GM21423 (cell line): ENCODE measurements around the gene GDF7.

ENCODE experiments used
- ATAC-seq: cut with Tn5 transposase; IDR thresholded peaks from one replicate; pipeline ENCODE4 v1.9.1; 2021; ENCODE audit warnings: mild to moderate bottlenecking, moderate library complexity; ENCODE audit not compliant: unreplicated experiment

Gene GDF7

DNA sequence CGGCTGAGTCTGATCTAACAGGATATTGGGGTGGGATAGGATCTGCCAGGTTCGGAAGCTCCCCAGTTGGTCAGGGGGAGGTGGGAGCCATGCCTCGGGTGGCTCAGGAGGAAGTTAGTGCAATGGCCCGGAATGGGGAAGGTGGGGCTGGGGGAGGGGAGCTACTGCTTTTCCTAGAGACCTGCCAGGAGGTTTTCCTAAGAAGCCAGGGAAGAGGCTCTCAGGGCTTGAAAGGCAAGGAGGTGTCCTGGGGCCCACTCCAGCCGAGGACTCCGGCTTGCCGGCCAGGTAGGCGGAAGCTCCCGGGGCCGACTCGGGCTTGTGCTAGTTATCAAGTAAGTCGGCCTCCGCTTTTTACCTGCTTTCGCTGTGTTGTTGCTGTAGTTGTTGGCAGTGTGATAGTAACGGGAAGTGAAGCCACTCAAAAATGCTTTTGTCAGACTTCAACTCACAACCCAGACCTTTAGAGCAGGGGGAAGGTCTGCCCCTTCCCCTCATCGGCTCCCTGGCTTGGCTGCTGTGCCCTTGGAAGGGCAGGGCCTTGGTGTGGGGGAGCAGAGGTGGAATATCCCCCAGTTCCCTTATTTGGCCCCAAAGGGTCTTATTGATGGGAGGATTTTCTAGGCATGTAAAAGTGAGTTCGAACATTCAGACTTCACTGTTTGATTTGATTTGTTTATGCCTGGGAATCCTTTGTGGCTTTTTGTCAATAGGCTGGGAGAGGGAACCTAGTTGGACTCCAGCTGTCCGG is 5.4 kb downstream of the GDF7 start:
- ATAC-seq, result no peak

DNA sequence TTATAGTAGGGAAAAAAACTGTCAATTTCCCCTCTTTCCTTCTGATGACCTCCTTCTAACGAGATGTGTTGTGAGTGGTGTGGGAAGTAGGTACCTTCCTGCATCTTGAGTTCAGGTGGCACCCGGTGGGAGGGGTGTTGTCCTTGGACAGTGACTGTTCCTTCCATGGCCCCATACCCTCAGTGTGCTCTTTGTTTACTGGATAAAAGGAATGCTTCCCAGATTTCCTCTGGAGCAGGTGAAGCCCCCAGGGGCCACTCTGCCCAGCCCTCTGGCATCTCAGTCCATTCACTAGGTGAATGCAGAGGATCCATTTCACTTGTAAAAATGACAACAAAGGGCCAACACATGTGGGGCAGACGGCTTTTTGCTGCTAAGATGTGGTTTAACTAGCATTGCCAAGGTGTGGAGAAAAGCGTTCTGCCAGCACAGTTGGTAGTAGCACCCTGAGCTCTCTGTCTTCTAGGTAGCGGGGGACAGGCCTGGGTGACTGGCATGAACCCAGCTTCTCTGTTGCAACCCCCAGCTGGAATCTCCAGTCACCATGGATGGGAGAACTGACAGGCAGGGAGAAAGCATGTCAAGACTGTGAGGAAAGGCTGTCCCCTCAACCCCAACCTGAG is 6.9 kb downstream of the GDF7 start:
- no peak for ATAC-seq

DNA sequence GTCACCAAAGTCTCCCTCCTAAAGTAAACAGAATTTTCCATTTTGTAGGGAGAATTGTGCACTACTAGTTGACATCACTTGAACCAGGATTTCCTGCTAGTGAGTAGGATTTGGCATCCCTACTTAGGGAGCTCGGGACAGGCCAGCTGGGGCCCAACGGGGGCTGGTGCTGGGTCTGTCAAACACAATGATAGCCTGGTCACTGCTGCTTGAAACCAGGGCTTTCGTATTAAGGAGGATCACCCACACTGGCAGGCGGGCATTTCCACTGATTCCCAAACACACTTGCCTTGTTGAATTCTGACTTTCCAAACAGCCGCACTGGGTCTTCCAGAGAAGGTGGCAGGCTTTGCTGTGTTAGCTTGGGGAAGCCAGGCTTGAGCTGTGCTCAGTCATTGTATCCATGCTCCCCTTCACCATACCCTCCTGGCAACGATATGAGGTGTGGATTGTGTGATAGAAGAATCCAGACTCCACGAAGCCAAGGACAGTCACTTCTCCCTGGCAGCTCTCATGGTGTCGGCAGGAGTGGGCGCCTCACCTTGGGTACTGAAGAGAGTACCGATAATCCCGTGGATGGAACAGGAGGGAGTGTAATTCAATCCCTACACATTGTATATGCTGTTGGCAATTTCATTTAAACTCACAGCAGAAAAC is 7.5 kb downstream of the GDF7 start:
- ATAC-seq, result no peak

DNA sequence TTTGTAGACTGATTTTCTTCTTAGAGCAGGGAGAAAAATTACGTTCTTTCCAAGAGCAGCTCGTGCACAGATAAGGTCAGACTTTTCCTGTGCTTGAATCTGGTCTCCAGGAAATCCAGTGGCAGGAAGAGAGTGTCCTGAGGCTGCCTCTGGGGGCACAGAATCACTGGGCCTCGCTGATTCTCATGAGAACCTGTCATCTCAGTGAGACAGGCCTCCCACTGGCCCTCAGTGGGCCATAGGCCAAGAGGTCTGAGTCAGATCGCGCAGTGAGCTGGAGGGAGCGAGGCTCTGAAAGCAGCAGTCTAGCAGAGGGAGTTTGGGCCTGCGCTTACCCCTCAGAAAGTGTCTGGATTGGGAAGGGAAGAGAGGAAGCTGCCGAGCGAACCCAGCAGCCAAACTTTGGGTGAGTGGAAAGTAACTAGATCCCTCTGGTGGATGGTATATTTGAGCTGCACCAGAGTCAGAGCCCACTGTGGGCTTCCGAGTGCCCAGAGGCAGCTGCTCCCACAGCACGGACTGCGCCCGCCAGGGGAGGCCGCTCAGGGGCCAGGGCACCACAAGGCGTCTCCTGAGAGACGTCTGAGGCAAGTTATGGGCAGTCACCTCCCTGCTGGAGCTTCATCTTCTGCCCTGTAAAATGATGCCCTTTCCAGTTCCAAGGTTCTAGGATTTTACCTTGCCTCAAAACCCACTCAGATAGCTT is 8.2 kb downstream of the GDF7 start:
- no peak for ATAC-seq

DNA sequence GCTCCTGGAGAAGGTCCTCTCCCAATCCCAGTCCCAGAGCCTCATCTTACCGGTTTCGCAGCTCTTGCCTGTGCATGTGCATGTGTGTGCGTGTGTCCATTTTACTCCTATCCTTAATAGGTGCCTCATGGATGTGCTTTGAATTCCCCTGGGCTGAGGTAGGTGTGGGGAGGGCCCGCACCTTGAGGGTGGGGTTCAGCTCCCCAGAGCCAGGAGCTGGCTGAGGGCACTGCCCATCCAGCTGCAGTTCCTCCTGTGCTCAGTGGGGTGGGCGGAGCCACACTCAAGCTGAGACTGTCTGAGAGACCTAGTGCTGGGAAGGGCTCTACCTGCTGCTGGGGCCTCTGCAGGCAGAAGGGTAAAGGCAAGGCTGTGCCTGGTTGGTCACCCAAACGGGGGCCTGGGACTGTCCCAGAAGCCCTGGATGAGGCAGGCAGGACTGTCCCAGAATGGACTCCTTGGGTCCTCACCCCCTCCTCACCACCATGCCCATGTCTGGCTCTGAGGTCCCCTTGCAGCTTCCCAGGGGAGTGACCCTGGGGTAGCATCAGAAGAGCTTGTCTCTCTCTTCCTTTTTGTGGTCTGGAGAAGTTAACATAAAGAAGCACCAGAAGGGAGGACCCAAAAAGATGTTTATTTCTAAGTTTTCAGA is 8.9 kb downstream of the GDF7 start:
- ATAC-seq, result peak; percentile 52

DNA sequence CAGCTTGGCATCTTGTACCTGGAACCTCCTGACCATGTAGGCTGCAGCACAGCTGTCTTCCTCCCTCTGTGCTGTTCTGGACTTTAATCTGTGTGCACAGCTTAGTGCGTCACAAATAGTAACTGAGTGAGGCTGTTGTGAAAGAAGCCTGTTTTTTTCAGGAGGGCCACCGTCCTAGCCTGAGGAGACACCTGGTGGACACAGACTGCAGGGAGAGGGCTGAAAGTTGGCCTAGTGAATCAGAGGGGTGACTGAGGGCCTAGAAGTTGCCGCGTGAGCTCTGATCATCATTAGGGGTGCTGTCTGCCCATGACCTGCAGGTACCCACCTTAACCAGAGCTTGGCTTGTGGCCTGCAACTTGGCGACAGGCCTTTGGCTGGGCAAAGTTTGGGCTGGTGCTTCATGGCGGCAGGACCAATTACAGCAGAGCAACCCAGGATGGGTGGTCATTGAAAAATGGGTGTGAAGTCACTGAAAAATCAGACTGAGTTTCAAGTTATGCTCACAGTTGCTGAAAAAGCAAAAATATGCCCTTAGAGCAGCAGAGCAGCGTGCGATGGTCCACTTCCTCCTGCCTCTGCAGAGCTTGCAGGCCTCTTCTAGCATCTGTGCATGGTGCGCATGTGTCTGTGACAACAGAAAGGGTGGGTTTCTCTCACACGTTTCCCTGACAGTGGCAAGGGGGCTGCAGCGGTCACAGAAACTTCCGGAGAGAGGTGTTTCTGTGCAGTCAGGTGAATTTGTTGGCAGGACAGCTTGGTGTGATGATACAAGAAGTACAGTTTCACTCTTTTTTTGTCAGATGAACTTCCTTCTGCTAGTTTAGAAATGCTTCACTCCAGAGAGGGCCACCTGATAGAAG is 9.6 kb downstream of the GDF7 start:
- peak; percentile 86 for ATAC-seq

DNA sequence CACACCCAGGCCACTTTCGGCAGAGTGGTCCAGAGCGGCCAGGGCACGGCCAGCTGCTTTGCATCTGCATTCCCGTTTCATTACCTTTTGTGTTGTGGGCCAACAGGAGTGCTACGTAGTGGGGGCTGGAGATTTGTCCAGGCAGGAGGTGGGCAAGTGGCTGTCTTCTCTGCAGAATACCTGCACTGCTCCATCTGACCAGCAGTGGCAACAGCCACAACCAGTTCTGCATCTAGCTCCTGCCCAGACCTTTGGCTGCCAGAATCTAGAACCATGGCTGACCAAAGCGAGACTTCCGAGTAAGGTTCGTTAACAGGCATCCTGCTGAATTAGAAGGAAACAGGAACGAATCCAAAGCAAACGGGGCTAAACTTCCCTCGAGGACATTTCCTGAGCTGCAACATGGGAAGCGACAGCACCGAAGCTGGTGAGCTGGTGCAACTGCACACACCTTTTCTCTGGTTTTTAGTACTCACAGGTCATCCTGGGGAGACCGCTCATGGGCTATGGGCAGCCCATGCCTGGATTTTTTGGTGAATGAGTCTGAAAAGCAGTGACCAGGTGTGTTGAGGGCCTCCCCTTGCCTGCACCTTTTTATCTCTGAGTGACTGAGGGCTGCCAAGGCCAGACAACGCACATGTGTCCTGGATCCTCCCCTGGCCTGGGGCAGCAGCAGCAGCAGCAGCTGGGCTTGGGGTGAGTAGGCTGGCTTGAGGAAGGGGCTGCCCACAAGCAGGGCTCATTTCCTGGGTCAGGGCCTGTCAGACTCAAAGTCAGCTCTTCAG is 10.5 kb downstream of the GDF7 start:
- ATAC-seq, result peak; percentile 18

DNA sequence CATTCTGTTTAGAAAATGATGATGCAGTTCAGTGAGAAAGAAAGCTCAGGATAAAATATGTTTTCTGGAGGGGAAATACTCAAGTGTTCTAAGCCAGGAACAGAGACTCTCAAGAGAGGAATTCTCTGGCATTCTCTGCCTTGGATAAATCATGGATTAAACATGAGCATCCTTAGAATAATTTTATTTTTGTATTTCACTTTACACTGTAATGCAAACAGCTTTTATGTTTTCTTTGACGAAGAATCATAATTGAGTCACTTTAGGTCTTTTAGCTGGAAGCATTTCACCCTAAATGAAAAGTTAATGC is 11.1 kb downstream of the GDF7 start:
- ATAC-seq, result no peak

DNA sequence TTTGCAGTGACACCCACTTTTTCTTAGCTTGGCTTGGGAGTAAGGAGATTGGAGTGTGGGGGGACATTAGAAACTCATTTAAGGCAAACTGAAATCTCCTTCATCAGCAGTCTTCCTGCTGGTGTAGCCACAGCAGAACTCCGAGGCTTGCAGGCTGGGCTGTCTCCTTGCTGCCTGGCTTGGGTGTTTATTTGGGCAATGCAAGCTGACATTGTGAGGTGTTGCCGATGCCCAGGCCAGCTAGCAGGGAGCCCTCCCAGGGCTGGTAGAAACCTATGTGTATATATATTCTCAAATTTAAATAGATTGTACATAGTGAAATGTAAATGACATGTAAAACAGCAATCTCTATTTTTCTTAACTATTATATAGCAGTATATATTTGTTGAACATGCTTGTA is 11.8 kb downstream of the GDF7 start:
- ATAC-seq, result no peak

DNA sequence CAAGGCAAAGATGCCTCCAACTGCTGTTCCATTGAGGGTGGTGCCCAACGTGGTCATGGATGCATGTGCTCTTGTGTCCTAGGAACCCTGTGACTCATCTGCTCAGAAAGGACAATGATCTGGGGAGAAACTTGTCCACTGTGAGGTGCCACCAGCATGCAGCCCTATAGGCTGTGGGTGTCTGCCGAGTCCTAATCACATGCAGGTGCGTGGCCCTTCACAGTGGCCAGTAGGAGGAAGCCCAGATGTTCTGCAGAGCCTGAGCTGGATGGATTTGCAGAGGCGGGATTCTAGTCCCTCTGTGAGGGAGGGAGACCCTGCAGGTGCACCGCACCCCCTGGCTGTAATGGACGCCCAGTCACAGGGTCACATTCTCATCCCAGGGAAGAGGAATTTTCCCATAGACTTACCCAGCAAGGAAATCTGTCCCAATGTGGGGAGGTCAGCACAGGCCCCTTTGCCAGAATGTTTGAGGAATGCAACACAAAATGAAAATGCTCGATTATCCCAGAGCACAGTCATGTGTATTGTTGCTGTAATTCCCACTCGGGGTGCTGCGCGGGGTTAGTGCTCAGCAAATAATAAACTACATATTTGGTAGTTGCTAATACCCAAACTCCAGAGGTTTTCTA is 13.9 kb downstream of the GDF7 start:
- no peak for ATAC-seq

DNA sequence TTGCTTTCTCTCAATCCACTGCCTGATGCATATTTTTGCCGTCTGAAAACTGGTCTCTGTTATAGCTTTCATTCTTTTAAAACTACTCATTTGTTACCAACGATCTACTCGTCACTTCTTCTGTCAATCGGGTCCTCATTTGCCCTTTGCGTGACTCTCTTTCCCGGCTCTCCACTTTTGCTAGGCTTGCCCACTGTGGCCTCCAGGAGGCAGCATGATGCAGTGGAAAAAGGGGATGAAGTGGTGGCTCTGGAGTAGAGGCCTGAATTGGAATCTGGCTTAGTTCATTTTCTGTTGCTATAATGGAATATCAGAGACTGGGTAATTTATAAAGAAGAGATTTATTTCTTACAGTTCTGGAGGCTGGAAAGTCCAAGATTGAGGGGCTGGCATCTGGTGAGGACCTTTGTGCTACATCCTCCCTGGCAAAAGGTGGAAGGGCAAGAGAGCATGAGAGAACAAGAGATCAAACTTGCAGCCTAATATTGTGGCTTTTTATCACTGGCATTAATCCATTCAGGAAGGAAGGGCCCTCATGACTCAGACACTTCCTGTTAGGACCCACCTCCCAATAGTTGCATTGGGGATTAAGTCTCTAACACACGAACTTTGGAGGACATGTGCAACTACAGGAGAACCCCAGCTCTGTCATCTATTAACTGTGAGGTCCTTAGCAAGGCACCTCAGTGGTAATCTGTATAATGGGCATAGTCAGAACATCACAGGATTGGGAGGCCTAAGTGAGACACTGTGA is 15.4 kb downstream of the GDF7 start:
- ATAC-seq, result no peak

DNA sequence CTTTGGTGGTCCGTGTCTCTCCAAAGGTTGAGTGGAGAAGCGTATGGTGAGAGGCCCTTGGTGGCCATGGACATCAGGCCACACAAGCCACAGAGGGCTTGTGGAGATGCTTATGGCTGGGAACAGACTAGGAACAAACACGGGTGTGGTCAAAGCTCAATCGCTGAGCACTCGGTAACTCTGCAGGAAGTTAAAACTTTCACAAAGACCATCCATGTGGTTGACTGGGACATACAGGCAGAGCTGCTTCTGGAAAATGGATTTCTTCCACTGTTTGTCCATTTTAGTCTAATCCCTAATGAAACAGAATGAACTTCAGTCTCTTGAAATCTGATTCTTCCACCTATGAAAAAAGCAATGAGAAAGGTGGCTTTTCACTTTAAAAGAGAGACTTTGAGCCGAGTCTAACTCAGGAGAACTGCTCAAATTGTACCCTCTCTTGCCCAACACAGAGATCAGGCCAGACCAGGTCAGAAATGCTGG is 17.7 kb downstream of the GDF7 start:
- no peak for ATAC-seq

DNA sequence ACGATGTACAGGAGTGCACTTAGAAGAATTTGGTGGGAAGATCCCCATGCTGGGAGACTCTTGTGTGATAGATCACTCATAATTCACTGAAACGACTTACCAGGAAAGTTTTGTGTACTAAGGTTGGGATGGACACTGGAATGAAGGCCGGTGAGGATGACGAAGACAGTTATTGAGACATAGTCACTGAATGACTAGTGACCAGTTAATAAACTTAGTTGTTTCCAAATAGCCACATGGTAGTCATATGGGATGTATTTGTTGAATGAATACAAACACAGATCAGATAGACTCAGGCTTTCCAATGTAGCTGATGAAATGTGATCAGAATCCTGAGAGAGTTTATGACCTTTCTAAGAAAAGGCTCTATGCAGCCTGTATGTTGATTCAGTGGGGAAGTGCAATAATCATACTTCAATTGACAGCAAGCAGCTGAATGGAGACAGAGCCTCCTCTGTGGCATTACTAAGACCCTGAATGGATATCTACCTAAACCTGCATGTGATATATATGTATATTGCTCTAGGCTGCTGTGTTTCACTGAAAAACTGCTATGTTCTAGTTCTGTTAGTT is 20.4 kb downstream of the GDF7 start:
- no peak for ATAC-seq

DNA sequence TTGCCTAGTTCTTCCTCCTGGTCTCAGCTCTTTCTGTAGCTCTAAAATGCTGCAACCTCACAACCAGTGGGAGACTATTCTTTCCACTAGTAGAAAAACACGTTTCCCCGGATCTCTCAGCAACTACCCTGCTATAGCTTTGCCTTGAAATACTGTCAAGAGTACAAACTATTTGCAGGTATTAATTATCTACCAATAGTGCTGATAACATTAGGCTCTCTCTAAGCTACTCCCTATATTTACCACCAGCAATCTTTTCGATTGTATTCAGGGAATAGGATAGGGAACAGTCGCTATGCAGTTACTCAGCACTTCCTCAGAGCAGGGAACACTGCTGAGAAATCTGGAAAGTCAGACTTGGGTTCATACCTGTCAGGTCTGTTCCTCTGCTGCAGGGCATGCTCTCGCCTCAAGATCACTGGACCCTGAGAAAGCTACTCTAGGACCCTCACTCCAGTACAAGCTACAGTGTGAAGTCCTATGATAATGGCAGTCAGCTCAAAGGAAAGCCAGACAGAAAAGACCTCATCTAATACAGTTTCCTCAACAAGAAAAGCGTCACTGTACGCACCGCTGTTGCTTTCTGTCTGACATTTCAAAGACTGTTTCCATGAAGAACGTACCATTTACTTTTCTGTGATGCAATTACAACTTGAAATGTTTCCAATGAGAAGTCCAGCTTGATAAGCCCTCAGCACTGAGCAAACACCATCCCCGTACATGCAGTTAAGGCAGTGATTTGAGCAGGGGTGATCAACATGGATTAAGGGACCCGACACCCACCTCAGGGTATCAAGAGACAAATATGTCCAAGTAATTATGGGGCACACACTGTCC is 22.7 kb downstream of the GDF7 start:
- ATAC-seq, result no peak

DNA sequence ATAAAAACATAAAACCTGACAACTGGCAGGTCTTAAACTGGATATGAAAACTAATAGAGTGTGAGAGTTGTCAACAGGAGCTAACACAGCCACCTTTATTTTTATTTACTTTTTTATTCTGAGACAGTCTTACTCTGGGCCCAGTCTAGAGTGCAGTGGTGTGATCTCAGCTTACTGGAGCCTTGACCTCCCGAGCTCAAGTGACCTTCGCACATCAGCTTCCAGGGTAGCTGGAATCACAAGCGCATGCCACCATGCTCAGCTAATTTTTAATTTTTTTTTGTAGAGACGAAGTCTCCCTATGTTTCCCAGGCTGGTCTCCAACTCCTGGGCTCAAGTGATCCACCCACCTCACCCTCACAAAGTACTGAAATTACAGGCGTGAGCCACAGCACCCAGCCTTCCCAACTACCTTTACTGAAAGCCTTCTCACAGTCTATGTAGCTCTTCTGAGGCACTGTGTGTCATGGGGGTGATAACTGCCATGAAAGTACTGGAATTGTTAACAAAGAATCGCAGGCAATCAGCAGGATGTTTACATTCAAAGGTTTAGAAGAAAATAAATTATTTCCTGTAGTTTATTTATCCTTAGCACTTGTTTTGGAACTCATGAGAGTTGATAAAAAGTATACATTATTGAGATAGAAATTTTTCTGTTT is 24.3 kb downstream of the GDF7 start:
- ATAC-seq, result no peak

DNA sequence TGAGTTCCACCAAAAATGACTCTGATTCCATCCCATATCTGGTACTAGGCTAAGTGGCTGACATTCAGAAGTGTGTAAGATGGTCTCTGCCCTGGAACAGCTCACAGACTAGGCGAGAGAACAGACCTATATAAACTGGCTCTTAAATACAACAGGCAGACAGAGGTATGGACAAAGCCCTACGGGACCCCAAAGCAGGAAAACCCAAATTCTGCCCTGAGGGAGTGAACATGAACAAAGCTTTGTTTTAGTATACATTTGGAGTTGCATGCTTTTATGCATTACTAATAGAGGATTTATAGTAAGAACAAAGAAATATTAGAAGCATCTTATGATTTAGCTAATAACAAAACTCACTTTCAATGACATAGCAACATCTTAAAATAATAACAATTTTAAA is 25.1 kb downstream of the GDF7 start:
- no peak for ATAC-seq

DNA sequence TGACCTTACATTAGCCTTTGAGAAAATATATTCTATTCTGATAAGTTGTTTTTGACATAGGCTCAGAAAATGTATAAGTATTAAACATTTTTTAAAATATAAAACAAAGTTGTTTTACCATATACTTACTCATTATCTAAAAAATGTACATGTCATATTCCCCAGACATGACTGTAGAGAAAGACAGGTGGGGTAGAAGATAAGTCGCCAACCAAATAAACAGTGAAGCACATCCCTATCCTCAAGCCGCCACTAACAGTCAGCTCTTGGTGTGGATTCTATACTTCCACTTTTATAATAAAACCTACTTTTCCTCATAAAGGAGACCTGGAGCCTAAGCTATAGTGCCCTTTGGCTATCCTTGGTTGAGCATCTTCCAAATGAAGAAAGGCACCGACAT is 26.4 kb downstream of the GDF7 start:
- ATAC-seq, result no peak
